ENCODE measurements around the gene TMEM220.

TMEM220 gene

DNA sequence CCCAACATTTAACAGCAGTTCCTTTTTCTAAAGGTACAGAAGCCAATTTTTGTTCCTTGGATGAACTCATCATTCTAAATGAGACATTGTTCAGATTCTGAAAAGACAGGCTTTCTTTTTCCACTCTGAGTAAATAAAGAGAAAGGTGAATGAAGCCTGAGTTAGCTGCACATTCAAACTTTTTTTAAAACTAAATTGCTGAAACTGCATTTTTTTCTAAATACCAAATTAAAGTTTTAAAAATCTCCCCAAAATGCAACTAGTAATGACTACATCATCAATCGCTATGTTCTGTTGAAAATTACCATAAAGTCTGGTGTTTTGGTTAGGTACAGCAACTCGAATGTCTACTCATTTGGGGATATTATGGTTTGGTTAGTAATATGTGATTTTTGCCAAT is 42.3 kb downstream of the TMEM220 start:
- no peak for TF ChIP-seq EZH2phosphoT487 (IDR thresholded peaks at IDR 0.05; ENCODE audit: borderline replicate concordance)
- TF ChIP-seq, protein P1, sequence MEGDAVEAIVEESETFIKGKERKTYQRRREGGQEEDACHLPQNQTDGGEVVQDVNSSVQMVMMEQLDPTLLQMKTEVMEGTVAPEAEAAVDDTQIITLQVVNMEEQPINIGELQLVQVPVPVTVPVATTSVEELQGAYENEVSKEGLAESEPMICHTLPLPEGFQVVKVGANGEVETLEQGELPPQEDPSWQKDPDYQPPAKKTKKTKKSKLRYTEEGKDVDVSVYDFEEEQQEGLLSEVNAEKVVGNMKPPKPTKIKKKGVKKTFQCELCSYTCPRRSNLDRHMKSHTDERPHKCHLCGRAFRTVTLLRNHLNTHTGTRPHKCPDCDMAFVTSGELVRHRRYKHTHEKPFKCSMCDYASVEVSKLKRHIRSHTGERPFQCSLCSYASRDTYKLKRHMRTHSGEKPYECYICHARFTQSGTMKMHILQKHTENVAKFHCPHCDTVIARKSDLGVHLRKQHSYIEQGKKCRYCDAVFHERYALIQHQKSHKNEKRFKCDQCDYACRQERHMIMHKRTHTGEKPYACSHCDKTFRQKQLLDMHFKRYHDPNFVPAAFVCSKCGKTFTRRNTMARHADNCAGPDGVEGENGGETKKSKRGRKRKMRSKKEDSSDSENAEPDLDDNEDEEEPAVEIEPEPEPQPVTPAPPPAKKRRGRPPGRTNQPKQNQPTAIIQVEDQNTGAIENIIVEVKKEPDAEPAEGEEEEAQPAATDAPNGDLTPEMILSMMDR (conservative IDR thresholded peaks at IDR 0.05; ENCODE audit: low read length) = no peak
- Histone ChIP-seq H3K9ac (ENCODE audit: low read depth, low read length, poor library complexity, severe bottlenecking) (peak overlapping the region; percentile 22), H3K79me2 (ENCODE audit: insufficient read depth, low read length) (peaks cover 46% of the 10 kb centered on the region), H3K27me3 (ENCODE audit: insufficient read depth, low read length, poor library complexity, severe bottlenecking) (no peaks in the 10 kb centered on the region), H2AFZ (ENCODE audit: low read length) (no peak overlapping the region), H3K9me2 (replicated peaks; ENCODE audit: low read depth, low read length) (no peaks in the 10 kb centered on the region), H3K4me2 (ENCODE audit: low read depth, low read length, poor library complexity, severe bottlenecking) (peak overlapping the region; percentile 6), H4K20me1 (ENCODE audit: insufficient read depth, low read length, poor library complexity, severe bottlenecking) (peaks cover 20% of the 10 kb centered on the region), H3F3A (ENCODE audit: low read depth) (no peaks in the 10 kb centered on the region), H3K4me3 (ENCODE audit: low read length, poor library complexity, severe bottlenecking) (no peak overlapping the region), H3K9me3 (ENCODE audit: insufficient read depth, low read depth, low read length) (no peaks in the 10 kb centered on the region), H3K4me1 (ENCODE audit: insufficient read depth, low read length, poor library complexity, severe bottlenecking) (peaks cover 28% of the 10 kb centered on the region), H3K36me3 (ENCODE audit: insufficient read depth, low read length) (peaks cover 66% of the 10 kb centered on the region)

DNA sequence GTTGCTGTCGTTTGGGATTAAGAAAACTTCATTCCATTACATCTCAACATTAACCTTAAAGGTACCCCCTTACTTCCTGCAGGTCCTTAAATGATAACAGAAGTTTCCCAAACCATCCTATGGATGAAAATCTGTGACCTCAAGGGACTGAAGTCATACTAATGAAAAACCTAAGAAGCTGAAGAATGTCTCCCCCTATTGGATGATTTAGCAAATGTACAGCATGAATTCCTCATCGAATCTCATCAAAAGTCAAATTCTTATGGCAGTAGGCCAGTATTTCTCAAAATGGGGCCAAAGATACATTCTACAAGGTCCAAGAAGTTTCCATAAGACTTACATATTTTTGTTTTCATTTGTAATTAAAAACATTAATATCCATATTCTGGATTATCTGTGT is 46.0 kb downstream of the TMEM220 start:
- Histone ChIP-seq H3K79me2 (ENCODE audit: insufficient read depth, low read length) (peaks cover 17% of the 10 kb centered on the region), H3K9me2 (replicated peaks; ENCODE audit: low read depth, low read length) (no peaks in the 10 kb centered on the region), H3K27me3 (ENCODE audit: insufficient read depth, low read length, poor library complexity, severe bottlenecking) (no peaks in the 10 kb centered on the region), H4K20me1 (ENCODE audit: insufficient read depth, low read length, poor library complexity, severe bottlenecking) (peaks cover 3% of the 10 kb centered on the region), H3K9ac (ENCODE audit: low read depth, low read length, poor library complexity, severe bottlenecking) (no peak overlapping the region), H2AFZ (ENCODE audit: low read length) (no peak overlapping the region), H3K4me3 (ENCODE audit: low read length, poor library complexity, severe bottlenecking) (no peak overlapping the region), H3K4me2 (ENCODE audit: low read depth, low read length, poor library complexity, severe bottlenecking) (no peak overlapping the region), H3F3A (ENCODE audit: low read depth) (no peaks in the 10 kb centered on the region), H3K9me3 (ENCODE audit: insufficient read depth, low read depth, low read length) (no peaks in the 10 kb centered on the region), H3K4me1 (ENCODE audit: insufficient read depth, low read length, poor library complexity, severe bottlenecking) (peaks cover 6% of the 10 kb centered on the region), H3K36me3 (ENCODE audit: insufficient read depth, low read length) (peaks cover 78% of the 10 kb centered on the region)
- TF ChIP-seq EZH2phosphoT487 (IDR thresholded peaks at IDR 0.05; ENCODE audit: borderline replicate concordance) = no peak
- TF ChIP-seq, protein P1 (conservative IDR thresholded peaks at IDR 0.05; ENCODE audit: low read length) = peak; percentile 77

DNA sequence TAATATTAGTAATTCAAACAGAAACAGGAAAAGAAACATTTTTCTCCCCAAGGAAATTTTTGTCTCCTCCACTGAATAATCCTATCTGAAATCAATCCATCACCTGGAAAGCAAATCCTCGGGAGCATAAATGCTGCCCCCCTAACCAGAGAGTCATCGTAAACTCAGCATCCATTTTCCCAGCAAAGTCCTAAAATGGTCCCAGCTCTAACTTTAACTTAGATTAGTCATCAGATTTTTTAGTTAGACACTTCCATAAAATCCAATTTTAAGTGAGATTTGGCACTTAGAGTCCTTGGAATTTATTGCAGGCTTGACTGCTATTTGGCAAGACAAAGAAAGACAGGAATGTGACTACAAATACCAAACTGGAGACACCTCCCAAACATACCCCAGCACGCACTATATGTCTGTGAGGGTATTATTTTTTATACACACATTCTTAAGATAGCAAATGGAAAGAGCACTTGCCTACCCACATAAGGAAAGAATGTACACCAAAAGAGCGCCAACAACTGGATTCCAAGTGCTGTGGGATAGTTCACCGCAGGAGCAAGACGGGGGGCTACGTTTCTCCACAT is 47.9 kb downstream of the TMEM220 start:
- no peaks in the 10 kb centered on the region for H3K27me3 ChIP-seq (ENCODE audit: insufficient read depth, low read length, poor library complexity, severe bottlenecking)
- TF ChIP-seq, protein P1 (conservative IDR thresholded peaks at IDR 0.05; ENCODE audit: low read length) = no peak
- TF ChIP-seq EZH2phosphoT487 (IDR thresholded peaks at IDR 0.05; ENCODE audit: borderline replicate concordance) = no peak

More for the DNA sequence above, 47.9 kb downstream of the TMEM220 start:
- Histone ChIP-seq H3K9me2 (replicated peaks; ENCODE audit: low read depth, low read length) (no peaks in the 10 kb centered on the region), H2AFZ (ENCODE audit: low read length) (no peak overlapping the region), H4K20me1 (ENCODE audit: insufficient read depth, low read length, poor library complexity, severe bottlenecking) (no peaks in the 10 kb centered on the region), H3K4me1 (ENCODE audit: insufficient read depth, low read length, poor library complexity, severe bottlenecking) (no peaks in the 10 kb centered on the region), H3F3A (ENCODE audit: low read depth) (no peaks in the 10 kb centered on the region), H3K9me3 (ENCODE audit: insufficient read depth, low read depth, low read length) (no peaks in the 10 kb centered on the region), H3K9ac (ENCODE audit: low read depth, low read length, poor library complexity, severe bottlenecking) (no peak overlapping the region), H3K4me3 (ENCODE audit: low read length, poor library complexity, severe bottlenecking) (no peak overlapping the region), H3K4me2 (ENCODE audit: low read depth, low read length, poor library complexity, severe bottlenecking) (no peak overlapping the region), H3K79me2 (ENCODE audit: insufficient read depth, low read length) (no peaks in the 10 kb centered on the region), H3K36me3 (ENCODE audit: insufficient read depth, low read length) (peaks cover 84% of the 10 kb centered on the region)
